Activated T-helper 1 cell treated with Interleukin-2 at 50 U/mL for 16 hours (primary cell): ENCODE results near the gene CFAP46.
"Not testable (repeated sequence)": the region's sequence is repeated elsewhere in the genome, so short reads cannot be mapped to it uniquely, and the experiment has no call there.

Experiments used
- DNase-seq: peaks from one replicate; pipeline ENCODE4 v3.0.0-alpha.2; 2020; ENCODE audit warnings: low read depth

CFAP46 gene

GRCh38 chr10:132943791-132944404 lies 1.5 kb upstream of the CFAP46 start:
- no peak for DNase-seq

- no peak for DNase-seq
Observed at GRCh38 chr10:132943058-132943790, 854 bp upstream of the CFAP46 start.

- no peak for DNase-seq
Observed at GRCh38 chr10:132941640-132942051, 724 bp downstream of the CFAP46 start.

GRCh38 chr10:132940791-132941465 lies 1.4 kb downstream of the CFAP46 start:
- no peak for DNase-seq

GRCh38 chr10:132939957-132940790 lies 2.2 kb downstream of the CFAP46 start:
- no peak for DNase-seq

GRCh38 chr10:132939378-132939955 lies 2.9 kb downstream of the CFAP46 start:
- no peak for DNase-seq

- no peak for DNase-seq
Observed at GRCh38 chr10:132938472-132939339, 3.7 kb downstream of the CFAP46 start.

GRCh38 chr10:132937861-132938260 lies 4.5 kb downstream of the CFAP46 start:
- DNase-seq: no peak

- DNase-seq: no peak
Observed at GRCh38 chr10:132934953-132935352, 7.4 kb downstream of the CFAP46 start.

- DNase-seq: no peak
Observed at GRCh38 chr10:132933308-132934042, 8.9 kb downstream of the CFAP46 start.

GRCh38 chr10:132932461-132933307 lies 9.7 kb downstream of the CFAP46 start:
- no peak for DNase-seq

GRCh38 chr10:132931258-132932250 lies 10.8 kb downstream of the CFAP46 start:
- not testable (repeated sequence) for DNase-seq

GRCh38 chr10:132930701-132931100 lies 11.7 kb downstream of the CFAP46 start:
- not testable (repeated sequence) for DNase-seq

- no peak for DNase-seq
Observed at GRCh38 chr10:132929953-132930548, 12.3 kb downstream of the CFAP46 start.

- DNase-seq: no peak
Observed at GRCh38 chr10:132929480-132929879, 12.9 kb downstream of the CFAP46 start.

GRCh38 chr10:132928261-132928660 lies 14.1 kb downstream of the CFAP46 start:
- no peak for DNase-seq

- DNase-seq: no peak
Observed at GRCh38 chr10:132927824-132928223, 14.5 kb downstream of the CFAP46 start.
